ENCODE measurements around the gene VPS33A. TPM values are rescaled to one million over a fixed set of nuclear protein-coding genes. Genes with fewer than 3 reads are reported as not detected.

VPS33A gene
- total and polyA plus RNA-seq, 2 of the 13 experiments (the other 11 are each of a cell fraction or from before 2014, with no cell fraction given): 11.0 to 43.6 TPM

DNA sequence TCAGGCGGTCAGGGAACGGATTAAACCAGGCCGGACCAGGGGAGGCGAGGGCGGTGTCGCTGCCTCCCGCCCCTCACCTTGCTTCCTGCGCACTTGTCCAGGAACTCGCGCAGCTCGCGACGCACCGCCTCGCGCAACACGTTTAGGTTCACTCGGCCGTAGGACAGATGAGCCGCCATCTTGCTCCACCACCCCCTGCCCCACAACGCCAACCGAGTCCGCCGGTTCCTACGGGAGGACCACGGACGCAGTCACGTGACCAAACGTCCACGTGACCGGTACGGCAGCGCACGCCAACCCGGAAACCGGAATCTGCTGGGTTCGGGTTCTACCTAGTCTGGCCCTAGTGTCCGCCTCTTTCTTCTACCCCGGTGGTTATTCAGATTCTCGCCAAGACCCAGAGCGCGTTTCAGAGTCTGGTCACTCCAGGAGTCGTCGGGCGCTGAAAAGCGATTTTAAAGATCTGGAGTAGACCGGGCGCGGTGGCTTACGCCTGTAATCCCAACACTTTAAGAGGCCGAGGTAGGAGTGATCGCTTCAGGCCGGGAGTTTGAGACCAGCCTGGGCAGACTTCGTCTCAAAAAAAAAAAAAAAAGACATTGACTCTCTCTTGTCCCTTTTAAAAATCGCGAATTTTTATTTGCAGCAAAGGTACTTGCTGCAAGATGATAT is at the start of gene VPS33A (continued):
- TF ChIP-seq, protein P1, sequence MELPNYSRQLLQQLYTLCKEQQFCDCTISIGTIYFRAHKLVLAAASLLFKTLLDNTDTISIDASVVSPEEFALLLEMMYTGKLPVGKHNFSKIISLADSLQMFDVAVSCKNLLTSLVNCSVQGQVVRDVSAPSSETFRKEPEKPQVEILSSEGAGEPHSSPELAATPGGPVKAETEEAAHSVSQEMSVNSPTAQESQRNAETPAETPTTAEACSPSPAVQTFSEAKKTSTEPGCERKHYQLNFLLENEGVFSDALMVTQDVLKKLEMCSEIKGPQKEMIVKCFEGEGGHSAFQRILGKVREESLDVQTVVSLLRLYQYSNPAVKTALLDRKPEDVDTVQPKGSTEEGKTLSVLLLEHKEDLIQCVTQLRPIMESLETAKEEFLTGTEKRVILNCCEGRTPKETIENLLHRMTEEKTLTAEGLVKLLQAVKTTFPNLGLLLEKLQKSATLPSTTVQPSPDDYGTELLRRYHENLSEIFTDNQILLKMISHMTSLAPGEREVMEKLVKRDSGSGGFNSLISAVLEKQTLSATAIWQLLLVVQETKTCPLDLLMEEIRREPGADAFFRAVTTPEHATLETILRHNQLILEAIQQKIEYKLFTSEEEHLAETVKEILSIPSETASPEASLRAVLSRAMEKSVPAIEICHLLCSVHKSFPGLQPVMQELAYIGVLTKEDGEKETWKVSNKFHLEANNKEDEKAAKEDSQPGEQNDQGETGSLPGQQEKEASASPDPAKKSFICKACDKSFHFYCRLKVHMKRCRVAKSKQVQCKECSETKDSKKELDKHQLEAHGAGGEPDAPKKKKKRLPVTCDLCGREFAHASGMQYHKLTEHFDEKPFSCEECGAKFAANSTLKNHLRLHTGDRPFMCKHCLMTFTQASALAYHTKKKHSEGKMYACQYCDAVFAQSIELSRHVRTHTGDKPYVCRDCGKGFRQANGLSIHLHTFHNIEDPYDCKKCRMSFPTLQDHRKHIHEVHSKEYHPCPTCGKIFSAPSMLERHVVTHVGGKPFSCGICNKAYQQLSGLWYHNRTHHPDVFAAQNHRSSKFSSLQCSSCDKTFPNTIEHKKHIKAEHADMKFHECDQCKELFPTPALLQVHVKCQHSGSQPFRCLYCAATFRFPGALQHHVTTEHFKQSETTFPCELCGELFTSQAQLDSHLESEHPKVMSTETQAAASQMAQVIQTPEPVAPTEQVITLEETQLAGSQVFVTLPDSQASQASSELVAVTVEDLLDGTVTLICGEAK (IDR thresholded peaks at IDR 0.05): 0 out of 2 replicates have a peak, but pooled peaks have one; percentile 9
- TF ChIP-seq, protein P1 (CRISPR knock-in tag; IDR thresholded peaks at IDR 0.05): peak; percentile 42; the same call in 1 of the 2 replicates
- TF ChIP-seq ZNF30 (CRISPR knock-in tag; IDR thresholded peaks at IDR 0.05): peak; percentile 64; the same call in 1 of the 2 replicates
- no peak; the same call in 1 of the 2 replicates for TF ChIP-seq ZNF564 (CRISPR knock-in tag; IDR thresholded peaks at IDR 0.05)
- TF ChIP-seq ONECUT2 (CRISPR knock-in tag; IDR thresholded peaks at IDR 0.05): peak; percentile 34; the same call in 1 of the 2 replicates
- peak; percentile 95 for TF ChIP-seq TAF1 (CRISPR knock-in tag; IDR thresholded peaks at IDR 0.05)
- TF ChIP-seq, protein P2, sequence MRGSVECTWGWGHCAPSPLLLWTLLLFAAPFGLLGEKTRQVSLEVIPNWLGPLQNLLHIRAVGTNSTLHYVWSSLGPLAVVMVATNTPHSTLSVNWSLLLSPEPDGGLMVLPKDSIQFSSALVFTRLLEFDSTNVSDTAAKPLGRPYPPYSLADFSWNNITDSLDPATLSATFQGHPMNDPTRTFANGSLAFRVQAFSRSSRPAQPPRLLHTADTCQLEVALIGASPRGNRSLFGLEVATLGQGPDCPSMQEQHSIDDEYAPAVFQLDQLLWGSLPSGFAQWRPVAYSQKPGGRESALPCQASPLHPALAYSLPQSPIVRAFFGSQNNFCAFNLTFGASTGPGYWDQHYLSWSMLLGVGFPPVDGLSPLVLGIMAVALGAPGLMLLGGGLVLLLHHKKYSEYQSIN (CRISPR knock-in tag; IDR thresholded peaks at IDR 0.05; ENCODE audit: borderline replicate concordance): no peak
- TF ChIP-seq KLF15 (CRISPR knock-in tag; IDR thresholded peaks at IDR 0.05; ENCODE audit: borderline replicate concordance): no peak
- peak; percentile 96 for TF ChIP-seq HDAC2 (CRISPR knock-in tag; IDR thresholded peaks at IDR 0.05)
- TF ChIP-seq, protein P3, sequence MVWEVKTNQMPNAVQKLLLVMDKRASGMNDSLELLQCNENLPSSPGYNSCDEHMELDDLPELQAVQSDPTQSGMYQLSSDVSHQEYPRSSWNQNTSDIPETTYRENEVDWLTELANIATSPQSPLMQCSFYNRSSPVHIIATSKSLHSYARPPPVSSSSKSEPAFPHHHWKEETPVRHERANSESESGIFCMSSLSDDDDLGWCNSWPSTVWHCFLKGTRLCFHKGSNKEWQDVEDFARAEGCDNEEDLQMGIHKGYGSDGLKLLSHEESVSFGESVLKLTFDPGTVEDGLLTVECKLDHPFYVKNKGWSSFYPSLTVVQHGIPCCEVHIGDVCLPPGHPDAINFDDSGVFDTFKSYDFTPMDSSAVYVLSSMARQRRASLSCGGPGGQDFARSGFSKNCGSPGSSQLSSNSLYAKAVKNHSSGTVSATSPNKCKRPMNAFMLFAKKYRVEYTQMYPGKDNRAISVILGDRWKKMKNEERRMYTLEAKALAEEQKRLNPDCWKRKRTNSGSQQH (CRISPR knock-in tag; IDR thresholded peaks at IDR 0.05; ENCODE audit: low read depth): peak; percentile 98
- 0 out of 2 replicates have a peak, but pooled peaks have one; percentile 38 for TF ChIP-seq ZBTB7B (CRISPR knock-in tag; IDR thresholded peaks at IDR 0.05)
- TF ChIP-seq, protein P4, sequence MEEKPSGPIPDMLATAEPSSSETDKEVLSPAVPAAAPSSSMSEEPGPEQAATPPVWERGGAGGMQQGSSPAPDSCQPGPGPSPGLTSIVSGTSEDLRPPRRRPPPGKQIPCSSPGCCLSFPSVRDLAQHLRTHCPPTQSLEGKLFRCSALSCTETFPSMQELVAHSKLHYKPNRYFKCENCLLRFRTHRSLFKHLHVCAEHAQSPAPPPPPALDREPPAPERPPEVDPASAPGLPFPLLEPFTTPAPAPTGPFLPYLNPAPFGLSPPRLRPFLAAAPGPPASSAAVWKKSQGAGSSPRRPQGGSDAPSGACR (CRISPR knock-in tag; IDR thresholded peaks at IDR 0.05): peak; percentile 82; the same call in 1 of the 2 replicates
- TF ChIP-seq SP5 (CRISPR knock-in tag; IDR thresholded peaks at IDR 0.05; ENCODE audit: borderline replicate concordance, low read depth): no peak; the same call in 1 of the 2 replicates

Data from HepG2 (cell line).